Activated CD4-positive, alpha-beta T cell treated with anti-CD3 and anti-CD28 coated beads, Interleukin-2, amount 10 ng/mL, durations not matched to agents 7 days and 5 days (primary cell): Measurements from ENCODE around the gene DAGLB. TPM values are rescaled to one million over a fixed set of nuclear protein-coding genes. Genes with fewer than 3 reads are reported as not detected.
A peak's percentile ranks its signal among the peaks of the same experiment; 100 is the strongest.
"Not testable (repeated sequence)": the region's sequence is repeated elsewhere in the genome, so short reads cannot be mapped to it uniquely, and the experiment has no call there.

ENCODE experiments used
- CTCF ChIA-PET: fragments of 350-600 bp; sonication (Branson Sonifier 250); formaldehyde crosslinking; loops from one replicate; lab custom pipeline; 2021; ENCODE audit warnings: antibody characterized with exemption; lab: Charles Lee
- POLR2A ChIA-PET: fragments of 350-600 bp; sonication (Branson Sonifier 250); formaldehyde crosslinking; loops from one replicate; lab custom pipeline; 2021; ENCODE audit warnings: antibody characterized with exemption; lab: Charles Lee
- DNase-seq: peaks from one replicate; pipeline ENCODE4 v3.0.0-alpha.2; 2020
- H3K27ac Mint-ChIP-seq: one replicate; pipeline ENCODE4 v1.8.0; 2021; ENCODE audit warnings: mild to moderate bottlenecking, moderate library complexity, mixed read lengths
- H3K27me3 Mint-ChIP-seq: one replicate; pipeline ENCODE4 v1.8.0; 2021; ENCODE audit warnings: mixed read lengths
- H3K36me3 Mint-ChIP-seq: one replicate; pipeline ENCODE4 v1.8.0; 2021; ENCODE audit warnings: low read depth, mixed read lengths
- H3K4me1 Mint-ChIP-seq: one replicate; pipeline ENCODE4 v1.8.0; 2021; ENCODE audit warnings: mixed read lengths
- H3K4me3 Mint-ChIP-seq: one replicate; pipeline ENCODE4 v1.8.0; 2021; ENCODE audit warnings: mild to moderate bottlenecking, moderate library complexity, mixed read lengths
- H3K9me3 Mint-ChIP-seq: one replicate; pipeline ENCODE4 v1.8.0; 2021; ENCODE audit warnings: mixed read lengths
- total RNA-seq, 2 experiments: library from RNA; stranded (reverse); gene quantifications; one replicate each; pipeline ENCODE4 v1.2.3, GENCODE V29; 2021

The DAGLB gene
- total RNA-seq, 2 experiments from 2014 or later = 18.3 to 22.4 TPM

DNA sequence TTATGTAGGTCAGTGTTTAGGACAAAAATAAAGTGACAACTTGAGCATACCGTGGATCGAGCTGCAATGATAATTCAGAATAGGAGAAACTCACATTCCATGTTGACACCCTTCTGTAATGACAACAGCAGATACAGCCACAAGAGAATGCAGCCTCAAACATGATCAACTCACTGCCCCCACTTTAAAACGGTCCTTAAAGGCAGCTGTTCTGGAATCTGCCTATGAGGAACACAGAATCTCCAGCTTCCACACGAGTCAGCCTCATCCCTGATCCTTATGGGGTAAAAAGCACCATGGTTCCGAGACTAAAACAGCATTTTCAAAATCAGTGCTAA lies 32.5 kb upstream of the DAGLB start:
- H3K27ac Mint-ChIP-seq = no peak overlapping the region
- H3K9me3 Mint-ChIP-seq = no peaks in the 10 kb centered on the region
- peaks cover 70% of the 10 kb centered on the region for H3K4me1 Mint-ChIP-seq
- H3K27me3 Mint-ChIP-seq = no peaks in the 10 kb centered on the region
- H3K36me3 Mint-ChIP-seq = peaks cover 18% of the 10 kb centered on the region
- no peak overlapping the region for H3K4me3 Mint-ChIP-seq
- DNase-seq = no peak
- CTCF ChIA-PET = interaction anchor here (0.6 to 1.0 kb wide), 2 partner anchors 8 to 623 kb away, joined by 4 read pairs; no protein-coding TSS in a partner anchor
- POLR2A ChIA-PET = interaction anchor here (0.6 kb wide), 1 partner anchor 16 kb away, joined by 3 read pairs; no protein-coding TSS in a partner anchor

DNA sequence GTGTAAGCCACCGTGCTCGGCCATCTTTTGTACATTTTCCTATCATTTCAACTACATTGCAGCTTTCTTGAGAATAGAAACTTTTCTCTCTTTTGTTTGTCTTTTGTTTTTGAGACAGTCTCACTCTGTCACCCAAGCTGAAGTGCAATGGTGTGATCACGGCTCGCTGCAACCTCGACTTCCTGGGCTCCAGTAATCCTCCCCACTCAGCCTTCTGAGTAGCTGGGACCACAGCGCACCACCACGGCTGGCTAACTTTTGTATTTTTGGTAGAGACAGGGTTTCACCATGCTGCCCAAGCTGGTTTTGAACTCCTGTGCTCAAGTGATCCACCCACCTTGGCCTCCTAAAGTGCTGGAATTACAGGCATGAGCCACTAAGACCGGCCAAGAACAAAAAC lies 31.3 kb upstream of the DAGLB start:
- Mint-ChIP-seq H3K27ac (peak overlapping the region; percentile 87), H3K36me3 (peaks cover 18% of the 10 kb centered on the region), H3K4me3 (no peak overlapping the region), H3K27me3 (no peaks in the 10 kb centered on the region), H3K9me3 (no peaks in the 10 kb centered on the region), H3K4me1 (peaks cover 62% of the 10 kb centered on the region)
- ChIA-PET POLR2A (no interaction called here), CTCF (interaction anchor here (0.8 kb wide), 2 partner anchors 12 to 21 kb away, joined by 3 read pairs; no protein-coding TSS in a partner anchor)
- peak; percentile 26 for DNase-seq

- Mint-ChIP-seq H3K9me3 (no peaks in the 10 kb centered on the region), H3K36me3 (peaks cover 18% of the 10 kb centered on the region), H3K27ac (no peak overlapping the region), H3K4me1 (peaks cover 62% of the 10 kb centered on the region), H3K27me3 (no peaks in the 10 kb centered on the region), H3K4me3 (no peak overlapping the region)
- no peak for DNase-seq
- ChIA-PET CTCF (interaction anchor here (0.8 to 1.5 kb wide), 3 partner anchors 12 to 20 kb away, joined by 3 to 4 read pairs (median 3); no protein-coding TSS in a partner anchor), POLR2A (no interaction called here)
Measured at GRCh38 chr7:6478186-6478585, 30.4 kb upstream of the DAGLB start.

GRCh38 chr7:6477318-6477660 lies 29.5 kb upstream of the DAGLB start:
- POLR2A ChIA-PET = no interaction called here
- Mint-ChIP-seq H3K9me3 (no peaks in the 10 kb centered on the region), H3K4me1 (peaks cover 55% of the 10 kb centered on the region), H3K36me3 (peaks cover 19% of the 10 kb centered on the region), H3K27ac (no peak overlapping the region), H3K4me3 (no peak overlapping the region), H3K27me3 (no peaks in the 10 kb centered on the region)
- no peak for DNase-seq
- CTCF ChIA-PET = interaction anchor here (0.6 to 1.5 kb wide), 3 partner anchors 11 to 225 kb away, joined by 3 to 4 read pairs (median 3); no protein-coding TSS in a partner anchor

DNA sequence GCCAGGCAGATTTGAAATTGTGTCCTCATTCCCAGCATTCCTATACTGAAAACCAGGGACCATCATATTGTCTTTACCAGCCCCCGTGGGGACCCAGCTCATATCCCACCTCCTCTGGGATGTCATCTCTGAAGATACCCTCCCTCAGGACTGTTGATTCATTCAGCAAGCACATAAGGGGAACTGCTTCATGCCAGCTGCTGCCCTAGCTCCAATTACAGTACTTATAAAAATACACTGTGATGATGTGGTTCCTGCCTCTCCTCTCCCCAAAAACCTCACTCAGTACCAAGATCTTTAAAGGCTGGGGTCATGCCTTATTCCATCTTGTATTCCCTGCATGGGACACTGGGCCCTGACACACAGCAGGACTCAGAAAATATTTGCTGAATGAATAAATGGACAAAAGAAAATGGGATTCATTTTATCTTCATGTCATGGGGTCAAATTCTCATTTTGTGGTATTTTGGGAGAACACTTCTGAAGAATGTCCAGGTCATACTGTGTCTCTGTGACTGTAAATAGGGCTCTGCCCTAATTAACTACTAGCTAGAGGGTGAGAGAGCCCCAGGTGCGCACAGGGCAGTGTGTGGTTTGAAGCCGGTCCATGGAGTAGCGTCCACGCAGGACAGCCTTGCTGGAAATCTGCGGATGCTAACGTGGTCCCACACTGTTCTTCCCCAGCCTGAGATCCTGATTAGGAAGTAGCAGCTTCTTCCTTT lies 29.0 kb upstream of the DAGLB start:
- Mint-ChIP-seq H3K27me3 (no peaks in the 10 kb centered on the region), H3K27ac (peak overlapping the region; percentile 16), H3K4me1 (peaks cover 51% of the 10 kb centered on the region), H3K9me3 (no peaks in the 10 kb centered on the region), H3K36me3 (peaks cover 21% of the 10 kb centered on the region), H3K4me3 (no peak overlapping the region)
- POLR2A ChIA-PET = no interaction called here
- CTCF ChIA-PET = interaction anchor here (0.6 to 1.5 kb wide), 4 partner anchors 10 to 225 kb away, joined by 3 to 4 read pairs (median 3); no protein-coding TSS in a partner anchor
- DNase-seq = no peak

DNA sequence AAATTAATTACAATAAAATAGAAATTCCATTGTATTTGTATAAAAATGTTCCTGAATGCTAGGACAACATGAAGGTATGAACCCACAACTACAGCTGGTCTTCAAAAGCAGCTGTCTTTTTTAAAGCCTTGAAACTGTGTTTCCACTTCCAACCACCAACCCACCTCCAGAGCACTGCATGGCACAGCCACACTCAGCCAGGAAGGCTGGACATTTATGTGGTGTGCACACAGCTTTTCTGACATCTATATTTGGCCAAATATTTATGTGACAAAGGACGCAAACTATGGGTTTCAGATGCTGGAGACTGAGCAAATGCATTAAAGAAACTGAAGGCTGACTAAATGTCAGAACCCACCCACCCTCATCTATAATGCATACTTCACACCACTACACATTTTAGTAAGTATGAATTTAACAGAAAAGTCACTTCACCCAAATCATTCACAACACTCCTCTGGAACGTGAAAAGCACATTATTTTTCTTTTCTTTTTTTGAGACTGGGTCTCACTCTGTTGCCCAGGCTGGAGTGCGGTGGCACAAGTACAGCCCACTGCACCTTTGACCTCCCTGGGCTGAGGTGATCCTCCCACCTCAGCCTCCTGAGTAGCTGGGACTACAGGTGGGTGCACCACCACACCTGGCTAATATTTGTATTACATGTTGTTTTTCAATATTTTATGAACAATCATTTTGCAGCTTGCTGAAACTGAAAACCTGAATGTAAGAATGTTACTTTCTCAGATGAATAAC lies 27.9 kb upstream of the DAGLB start:
- Mint-ChIP-seq H3K4me3 (no peak overlapping the region), H3K9me3 (no peaks in the 10 kb centered on the region), H3K27ac (no peak overlapping the region), H3K4me1 (peaks cover 41% of the 10 kb centered on the region), H3K27me3 (no peaks in the 10 kb centered on the region), H3K36me3 (peaks cover 25% of the 10 kb centered on the region)
- ChIA-PET POLR2A (no interaction called here), CTCF (interaction anchor here (1.3 kb wide), 1 partner anchor 12 kb away, joined by 3 read pairs; no protein-coding TSS in a partner anchor)
- DNase-seq = no peak

- DNase-seq = no peak
- H3K27ac Mint-ChIP-seq = no peak overlapping the region
- no peaks in the 10 kb centered on the region for H3K9me3 Mint-ChIP-seq
- H3K4me3 Mint-ChIP-seq = no peak overlapping the region
- ChIA-PET CTCF (interaction anchor here (1.3 kb wide), 1 partner anchor 12 kb away, joined by 4 read pairs; no protein-coding TSS in a partner anchor), POLR2A (no interaction called here)
- H3K36me3 Mint-ChIP-seq = peaks cover 69% of the 10 kb centered on the region
- H3K27me3 Mint-ChIP-seq = no peaks in the 10 kb centered on the region
- H3K4me1 Mint-ChIP-seq = peaks cover 4% of the 10 kb centered on the region
Measured at GRCh38 chr7:6465862-6466261, 18.1 kb upstream of the DAGLB start.

GRCh38 chr7:6463609-6464008 lies 15.9 kb upstream of the DAGLB start:
- H3K27me3 Mint-ChIP-seq = not testable (repeated sequence)

DNA sequence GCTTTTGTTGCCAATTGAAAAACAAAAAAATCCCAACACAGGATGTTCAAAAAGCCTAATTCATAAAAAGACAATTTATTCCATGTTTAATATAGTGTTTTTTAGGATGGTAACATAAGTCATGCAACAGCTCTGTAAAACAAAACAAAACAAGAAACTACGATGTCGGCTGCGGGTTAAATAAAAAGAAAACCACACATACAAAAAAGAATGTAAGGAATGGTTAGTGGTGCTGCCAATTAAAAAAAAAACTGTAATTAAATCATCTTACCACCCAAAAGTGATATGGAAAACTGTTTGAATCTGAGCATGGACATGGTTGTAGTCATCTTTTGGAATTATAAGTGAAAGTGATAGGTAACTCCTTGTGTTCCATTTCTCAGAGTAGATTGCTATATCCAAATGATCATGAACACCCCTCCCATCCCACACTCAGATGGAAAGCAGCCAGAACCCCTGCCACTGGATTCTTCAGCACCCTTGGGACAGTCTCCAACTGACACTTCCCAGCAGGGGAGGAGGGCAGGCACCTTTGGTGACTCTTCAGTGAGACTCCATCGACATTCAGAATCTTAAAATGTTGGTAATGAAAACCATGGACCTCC lies 14.3 kb upstream of the DAGLB start:
- no peak for DNase-seq
- peaks cover 4% of the 10 kb centered on the region for H3K4me1 Mint-ChIP-seq
- H3K27ac Mint-ChIP-seq = no peak overlapping the region
- CTCF ChIA-PET = interaction anchor here (1.4 kb wide), 1 partner anchor 14 kb away, joined by 4 read pairs; the partner anchor contains the start of gene DAGLB
- POLR2A ChIA-PET = no interaction called here
- H3K27me3 Mint-ChIP-seq = no peaks in the 10 kb centered on the region
- H3K36me3 Mint-ChIP-seq = peaks cover 34% of the 10 kb centered on the region
- H3K4me3 Mint-ChIP-seq = no peak overlapping the region
- no peaks in the 10 kb centered on the region for H3K9me3 Mint-ChIP-seq

More at GRCh38 chr7:6463609-6464008, 15.9 kb upstream of the DAGLB start:
- H3K36me3 Mint-ChIP-seq = peaks cover 50% of the 10 kb centered on the region
- CTCF ChIA-PET = interaction anchor here (0.6 to 0.9 kb wide), 2 partner anchors 12 to 26 kb away, joined by 3 read pairs; no protein-coding TSS in a partner anchor
- DNase-seq, POLR2A ChIA-PET, H3K4me3 Mint-ChIP-seq, H3K27ac Mint-ChIP-seq, H3K9me3 Mint-ChIP-seq, H3K4me1 Mint-ChIP-seq: not testable (repeated sequence)

GRCh38 chr7:6460990-6461584 lies 13.3 kb upstream of the DAGLB start:
- H3K4me3 Mint-ChIP-seq = no peak overlapping the region
- H3K36me3 Mint-ChIP-seq = peaks cover 25% of the 10 kb centered on the region
- H3K27me3 Mint-ChIP-seq = no peaks in the 10 kb centered on the region
- CTCF ChIA-PET = interaction anchor here (1.4 kb wide), 1 partner anchor 13 kb away, joined by 4 read pairs; the partner anchor contains the start of gene DAGLB
- H3K27ac Mint-ChIP-seq = no peak overlapping the region
- DNase-seq = no peak
- peaks cover 4% of the 10 kb centered on the region for H3K4me1 Mint-ChIP-seq
- no peaks in the 10 kb centered on the region for H3K9me3 Mint-ChIP-seq
- POLR2A ChIA-PET = no interaction called here

GRCh38 chr7:6460303-6460702 lies 12.5 kb upstream of the DAGLB start:
- no peaks in the 10 kb centered on the region for H3K27me3 Mint-ChIP-seq
- H3K4me1 Mint-ChIP-seq = peaks cover 4% of the 10 kb centered on the region
- POLR2A ChIA-PET = no interaction called here
- H3K36me3 Mint-ChIP-seq = peaks cover 17% of the 10 kb centered on the region
- H3K27ac Mint-ChIP-seq = no peak overlapping the region
- CTCF ChIA-PET = no interaction called here
- H3K4me3 Mint-ChIP-seq = no peak overlapping the region
- DNase-seq = no peak
- no peaks in the 10 kb centered on the region for H3K9me3 Mint-ChIP-seq

DNA sequence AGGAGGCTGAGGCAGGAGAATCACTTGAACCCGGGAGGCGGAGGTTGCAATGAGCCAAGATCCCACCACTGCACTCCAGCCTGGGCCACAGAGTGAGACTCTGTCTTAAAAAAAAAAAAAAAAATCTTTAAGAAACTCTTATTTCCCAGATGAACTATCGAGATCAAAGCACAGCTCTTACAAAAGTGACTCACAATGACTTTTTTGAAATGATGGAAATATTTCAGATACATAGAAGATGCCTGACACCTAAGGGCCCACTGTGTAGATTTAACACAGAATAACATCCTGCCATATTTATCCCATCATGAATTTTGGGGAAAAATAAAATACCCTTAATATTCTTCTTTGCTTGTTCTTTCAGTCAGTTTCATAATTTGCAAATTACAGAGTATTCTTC lies 10.9 kb upstream of the DAGLB start:
- POLR2A ChIA-PET, H3K4me3 Mint-ChIP-seq, DNase-seq, H3K27me3 Mint-ChIP-seq, H3K27ac Mint-ChIP-seq, H3K9me3 Mint-ChIP-seq, H3K4me1 Mint-ChIP-seq: not testable (repeated sequence)
- CTCF ChIA-PET = interaction anchor here (0.6 to 1.1 kb wide), 3 partner anchors 10 to 38 kb away, joined by 3 to 5 read pairs (median 3); no protein-coding TSS in a partner anchor
- H3K36me3 Mint-ChIP-seq = peaks cover 13% of the 10 kb centered on the region
